HG03342 (cell line): ENCODE measurements around the gene NEURL3.
"Not testable (repeated sequence)": the region's sequence is repeated elsewhere in the genome, so short reads cannot be mapped to it uniquely, and the experiment has no call there.

ENCODE experiments used
- ATAC-seq: cut with Tn5 transposase; IDR thresholded peaks from one replicate; pipeline ENCODE4 v1.9.1; 2021; ENCODE audit warnings: mild to moderate bottlenecking, moderate library complexity; ENCODE audit not compliant: unreplicated experiment

Gene NEURL3

GRCh38 chr2:96505231-96505889, at the start of gene NEURL3:
Gene NEURL3, minus strand, starts transcription at chr2:96505357. Its CDS starts 71 bp downstream, at chr2:96505286.
- no peak for ATAC-seq

GRCh38 chr2:96554293-96555145, 49.4 kb upstream of the NEURL3 start:
- peak; percentile 50 for ATAC-seq

- not testable (repeated sequence) for ATAC-seq
Measured at GRCh38 chr2:96553957-96554292, 48.8 kb upstream of the NEURL3 start.

- no peak for ATAC-seq
Measured at GRCh38 chr2:96553176-96553956, 48.2 kb upstream of the NEURL3 start.

GRCh38 chr2:96552315-96553175, 47.4 kb upstream of the NEURL3 start:
- ATAC-seq, result no peak

- ATAC-seq, result no peak
Measured at GRCh38 chr2:96551605-96552314, 46.6 kb upstream of the NEURL3 start.

- no peak for ATAC-seq
Measured at GRCh38 chr2:96550787-96551604, 45.8 kb upstream of the NEURL3 start.

GRCh38 chr2:96549967-96550786, 45.0 kb upstream of the NEURL3 start:
- no peak for ATAC-seq

- ATAC-seq, result no peak
Measured at GRCh38 chr2:96549466-96549785, 44.3 kb upstream of the NEURL3 start.

- ATAC-seq, result no peak
Measured at GRCh38 chr2:96548558-96549465, 43.7 kb upstream of the NEURL3 start.

GRCh38 chr2:96547731-96548171, 42.6 kb upstream of the NEURL3 start:
- ATAC-seq, result no peak

GRCh38 chr2:96547203-96547641, 42.1 kb upstream of the NEURL3 start:
- no peak for ATAC-seq

GRCh38 chr2:96546797-96547196, 41.6 kb upstream of the NEURL3 start:
- ATAC-seq, result no peak

GRCh38 chr2:96546321-96546720, 41.2 kb upstream of the NEURL3 start:
- no peak for ATAC-seq

- no peak for ATAC-seq
Measured at GRCh38 chr2:96542357-96542977, 37.3 kb upstream of the NEURL3 start.

GRCh38 chr2:96541398-96542152, 36.4 kb upstream of the NEURL3 start:
- ATAC-seq, result no peak
